KOPT-K1 (cell line): ENCODE results near the gene TRPC1.
"Not testable (repeated sequence)": the region's sequence is repeated elsewhere in the genome, so short reads cannot be mapped to it uniquely, and the experiment has no call there.

ENCODE experiments used
- H3K27ac ChIP-seq: fragments of 200-600 bp; sonication (generic); 2 replicates; pipeline ENCODE4 v1.5.1; 2016; ENCODE audit warnings: antibody characterized with exemption, mild to moderate bottlenecking, low read depth, low read length; ENCODE audit not compliant: poor library complexity, severe bottlenecking
- H3K36me3 ChIP-seq: fragments of 200-600 bp; sonication (generic); 2 replicates; pipeline ENCODE4 v1.5.1; 2017; ENCODE audit warnings: antibody characterized with exemption, mild to moderate bottlenecking, low read length, moderate library complexity; ENCODE audit not compliant: insufficient read depth
- H3K9me3 ChIP-seq: fragments of 200-600 bp; sonication (generic); 2 replicates; pipeline ENCODE4 v1.5.1; 2017; ENCODE audit warnings: antibody characterized with exemption, low read length, mild to moderate bottlenecking; ENCODE audit not compliant: insufficient read depth, poor library complexity, severe bottlenecking

The TRPC1 gene

GRCh38 chr3:142726017-142726416, 2.2 kb downstream of the TRPC1 start:
- peaks cover 10% of the 10 kb centered on the region for H3K9me3 ChIP-seq
- no peak overlapping the region for H3K27ac ChIP-seq
- no peaks in the 10 kb centered on the region for H3K36me3 ChIP-seq

- Histone ChIP-seq H3K27ac (no peak overlapping the region), H3K9me3 (no peaks in the 10 kb centered on the region), H3K36me3 (no peaks in the 10 kb centered on the region)
Observed at GRCh38 chr3:142732066-142732465, 8.2 kb downstream of the TRPC1 start.

- no peak overlapping the region for H3K27ac ChIP-seq
- no peaks in the 10 kb centered on the region for H3K36me3 ChIP-seq
- H3K9me3 ChIP-seq: no peaks in the 10 kb centered on the region
Observed at GRCh38 chr3:142734834-142735233, 11.0 kb downstream of the TRPC1 start.

- H3K9me3 ChIP-seq: no peaks in the 10 kb centered on the region
- no peaks in the 10 kb centered on the region for H3K36me3 ChIP-seq
- H3K27ac ChIP-seq: no peak overlapping the region
Observed at GRCh38 chr3:142735462-142735861, 11.6 kb downstream of the TRPC1 start.

DNA sequence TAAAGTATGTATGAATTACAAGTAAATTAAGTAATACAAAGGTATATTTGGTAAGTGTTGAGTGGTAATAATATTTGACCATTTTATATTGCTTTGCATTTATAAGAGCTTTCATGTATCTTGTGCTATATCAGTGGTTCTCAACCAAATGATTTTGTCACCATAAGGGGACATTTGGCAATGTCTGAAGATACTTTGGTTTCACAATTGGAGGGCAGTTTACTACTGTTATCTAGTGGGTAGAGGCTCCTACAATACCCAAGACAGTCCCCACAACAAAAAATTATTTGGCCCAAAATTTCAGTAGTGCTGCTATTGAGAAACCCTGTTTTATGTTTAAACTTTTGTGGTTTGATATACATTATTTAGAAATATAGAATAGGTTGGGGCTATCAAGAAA, 14.6 kb downstream of the TRPC1 start:
- Histone ChIP-seq H3K9me3 (no peaks in the 10 kb centered on the region), H3K27ac (no peak overlapping the region), H3K36me3 (no peaks in the 10 kb centered on the region)

GRCh38 chr3:142746646-142747045, 22.8 kb downstream of the TRPC1 start:
- Histone ChIP-seq H3K9me3 (no peaks in the 10 kb centered on the region), H3K36me3 (no peaks in the 10 kb centered on the region), H3K27ac (no peak overlapping the region)

- H3K27ac ChIP-seq: not testable (repeated sequence)
Observed at GRCh38 chr3:142750531-142750930, 26.7 kb downstream of the TRPC1 start.

GRCh38 chr3:142752605-142753004, 28.8 kb downstream of the TRPC1 start:
- not testable (repeated sequence) for H3K36me3 ChIP-seq, H3K27ac ChIP-seq

More at GRCh38 chr3:142750531-142750930, 26.7 kb downstream of the TRPC1 start:
- not testable (repeated sequence) for H3K36me3 ChIP-seq, H3K9me3 ChIP-seq

GRCh38 chr3:142754494-142754893, 30.7 kb downstream of the TRPC1 start:
- Histone ChIP-seq H3K27ac (no peak overlapping the region), H3K9me3 (no peaks in the 10 kb centered on the region), H3K36me3 (no peaks in the 10 kb centered on the region)

More at GRCh38 chr3:142752605-142753004, 28.8 kb downstream of the TRPC1 start:
- H3K9me3 ChIP-seq: not testable (repeated sequence)

DNA sequence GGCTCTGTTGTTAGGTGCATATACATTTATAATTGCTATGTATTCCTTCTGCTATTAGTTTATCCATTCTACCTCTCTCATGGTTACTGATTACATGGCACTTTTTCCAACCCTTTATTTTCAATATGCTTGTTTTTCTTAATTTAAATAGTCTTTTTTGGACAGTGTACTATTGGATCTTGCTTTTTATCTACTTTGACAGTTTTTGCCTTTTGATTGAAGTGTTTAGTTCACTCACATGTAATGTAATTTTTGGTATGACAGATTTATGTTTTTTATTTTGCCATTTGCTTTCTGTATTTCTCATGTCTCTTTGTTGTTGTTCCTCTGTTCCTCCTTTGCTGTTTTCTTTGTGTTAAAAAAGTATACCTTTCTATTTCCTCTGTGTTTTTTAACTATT, 44.5 kb downstream of the TRPC1 start:
- no peaks in the 10 kb centered on the region for H3K9me3 ChIP-seq
- no peaks in the 10 kb centered on the region for H3K36me3 ChIP-seq
- no peak overlapping the region for H3K27ac ChIP-seq

DNA sequence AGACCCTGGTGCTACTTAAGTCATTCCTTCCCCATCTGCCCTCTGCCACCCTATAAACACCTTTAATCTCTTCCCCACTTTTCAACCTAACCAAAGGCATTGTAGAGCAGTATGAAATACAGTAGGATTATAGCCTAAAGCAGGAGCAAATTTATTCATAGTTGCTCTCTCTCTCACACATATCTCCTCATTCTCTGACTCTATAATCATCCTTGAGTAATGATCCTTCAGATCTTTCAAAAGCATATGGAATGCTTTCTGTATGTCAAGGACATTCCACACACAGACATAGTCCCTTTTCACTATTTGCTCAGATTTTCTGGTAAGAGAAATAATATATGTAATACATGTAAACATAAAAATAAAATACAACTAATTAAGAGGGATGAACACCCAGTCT, 54.1 kb downstream of the TRPC1 start:
- Histone ChIP-seq H3K36me3 (no peaks in the 10 kb centered on the region), H3K9me3 (no peaks in the 10 kb centered on the region), H3K27ac (no peak overlapping the region)

GRCh38 chr3:142778541-142778940, 54.7 kb downstream of the TRPC1 start:
- no peaks in the 10 kb centered on the region for H3K36me3 ChIP-seq
- H3K27ac ChIP-seq: no peak overlapping the region
- no peaks in the 10 kb centered on the region for H3K9me3 ChIP-seq

DNA sequence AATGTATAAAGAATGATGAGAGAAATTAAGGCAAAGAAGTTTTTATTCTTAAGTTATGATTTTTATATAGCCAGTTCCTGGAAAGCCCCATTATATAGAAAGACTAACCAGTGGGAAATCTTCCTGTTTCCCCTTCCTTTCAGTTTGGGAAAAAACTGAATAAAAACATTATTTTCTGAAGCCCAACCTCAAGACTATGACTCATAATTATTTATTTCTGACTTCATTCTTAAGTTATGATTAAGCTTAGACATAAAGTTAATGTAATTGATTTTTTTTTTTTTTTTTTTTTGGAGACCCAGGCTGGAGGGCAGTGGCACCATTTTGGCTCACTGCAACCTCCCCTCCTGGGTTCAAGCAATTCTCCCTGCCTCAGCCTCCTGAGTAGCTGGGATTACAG, 55.8 kb downstream of the TRPC1 start:
- no peaks in the 10 kb centered on the region for H3K9me3 ChIP-seq
- no peaks in the 10 kb centered on the region for H3K36me3 ChIP-seq
- no peak overlapping the region for H3K27ac ChIP-seq

GRCh38 chr3:142782616-142783015, 58.8 kb downstream of the TRPC1 start:
- Histone ChIP-seq H3K27ac (no peak overlapping the region), H3K36me3 (no peaks in the 10 kb centered on the region), H3K9me3 (no peaks in the 10 kb centered on the region)

GRCh38 chr3:142784228-142784627, 60.4 kb downstream of the TRPC1 start:
- Histone ChIP-seq H3K27ac (no peak overlapping the region), H3K9me3 (no peaks in the 10 kb centered on the region), H3K36me3 (no peaks in the 10 kb centered on the region)

GRCh38 chr3:142785996-142786395, 62.2 kb downstream of the TRPC1 start:
- Histone ChIP-seq H3K27ac (no peak overlapping the region), H3K9me3 (no peaks in the 10 kb centered on the region), H3K36me3 (no peaks in the 10 kb centered on the region)

DNA sequence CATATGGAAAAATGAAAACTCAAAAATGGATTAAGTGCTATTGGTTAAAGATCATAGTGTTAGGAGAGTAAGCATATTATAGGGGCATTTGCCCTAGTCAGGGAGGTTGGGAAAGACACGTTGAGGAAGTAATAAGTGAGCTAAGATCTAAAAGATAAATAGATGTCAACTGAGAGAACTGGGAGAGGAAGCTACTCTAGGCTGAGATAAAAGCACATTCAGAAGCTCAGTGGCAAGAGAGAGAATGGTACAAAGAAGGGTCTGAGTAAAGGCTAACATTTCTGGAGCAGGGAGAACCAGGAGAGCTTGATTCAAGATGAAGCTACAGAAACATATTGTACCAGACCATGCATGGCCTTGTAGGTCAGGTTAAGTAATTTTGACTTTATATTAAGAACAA, 63.9 kb downstream of the TRPC1 start:
- Histone ChIP-seq H3K27ac (no peak overlapping the region), H3K36me3 (no peaks in the 10 kb centered on the region), H3K9me3 (no peaks in the 10 kb centered on the region)
